Measurements from ENCODE around the gene CHMP5.

Gene CHMP5

DNA sequence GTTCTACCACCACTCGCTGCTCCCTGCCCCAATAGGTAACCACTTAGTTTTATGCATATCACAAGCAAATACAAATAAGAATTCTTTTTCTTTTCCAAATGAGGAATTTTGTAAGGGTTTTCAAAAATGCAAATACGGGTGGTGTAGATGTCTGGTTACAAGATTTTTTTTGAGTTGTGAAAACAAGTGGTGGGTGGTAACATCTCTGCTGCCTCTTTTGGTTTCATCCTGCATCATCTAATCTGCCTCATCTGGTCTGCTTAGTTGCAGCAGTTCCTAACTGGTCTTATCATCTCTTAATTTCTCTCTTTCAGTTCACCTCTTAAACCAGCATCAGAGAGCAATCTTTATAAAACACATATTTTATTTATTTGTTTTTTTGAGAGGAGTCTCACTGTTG, 30.7 kb downstream of the CHMP5 start:
- Histone ChIP-seq H3K36me3 (replicated peaks in 1 of 2; ENCODE audit: control insufficient read depth in 2 of 2, insufficient read depth in 2 of 2, low read length in 2 of 2) (peaks cover 25 to 89% of the 10 kb centered on the region in 2 donors), H3K9ac (ENCODE audit: low read depth, low read length, poor library complexity) (no peak overlapping the region), H4K91ac (ENCODE audit: low read depth, low read length, poor library complexity) (no peak overlapping the region), H2BK15ac (ENCODE audit: low read length) (no peak overlapping the region), H3K27ac (replicated peaks; ENCODE audit: low read length) (no peak overlapping the region), H3K4me3 (ENCODE audit: low read length in 2 of 2) (no peak overlapping the region), H4K8ac (ENCODE audit: low read depth, low read length) (no peak overlapping the region), H3K4me2 (ENCODE audit: insufficient read depth, low read length, poor library complexity, severe bottlenecking) (no peak overlapping the region), H2BK5ac (ENCODE audit: low read length) (no peak overlapping the region), H2AFZ (ENCODE audit: low read length) (no peak overlapping the region), H2BK12ac (ENCODE audit: low read length) (no peak overlapping the region), H2AK5ac (ENCODE audit: low read depth, low read length) (no peak overlapping the region), H3K27me3 (ENCODE audit: control insufficient read depth in 3 of 3, insufficient read depth in 3 of 3, low read depth in 1 of 3, low read length in 3 of 3) (no peaks in the 10 kb centered on the region), H3K14ac (ENCODE audit: low read length) (no peak overlapping the region), H2BK120ac (ENCODE audit: low read depth, low read length) (no peak overlapping the region), H3K4ac (ENCODE audit: low read length) (no peak overlapping the region), H3K9me3 (replicated peaks in 1 of 2; ENCODE audit: control insufficient read depth in 2 of 2, insufficient read depth in 1 of 2, low read depth in 1 of 2, low read length in 2 of 2) (no peaks in the 10 kb centered on the region), H3K23ac (ENCODE audit: low read depth, low read length, poor library complexity) (no peak overlapping the region), H3K4me1 (ENCODE audit: control insufficient read depth in 2 of 2, insufficient read depth in 1 of 2, low read depth in 1 of 2, low read length in 2 of 2) (peaks cover 0 to 1% of the 10 kb centered on the region in 2 donors), H3K18ac (ENCODE audit: low read length) (no peak overlapping the region), H3K79me1 (ENCODE audit: low read depth, low read length) (peaks cover 7% of the 10 kb centered on the region)
- no CpG with 5 or more reads among the region's 2 CpGs for WGBS, 2 donors (ENCODE audit: extremely low coverage in 2 of 2, insufficient read length in 2 of 2, insufficient replicate concordance in 1 of 2)
- DNase-seq (ENCODE audit: low spot score) = no peak

DNA sequence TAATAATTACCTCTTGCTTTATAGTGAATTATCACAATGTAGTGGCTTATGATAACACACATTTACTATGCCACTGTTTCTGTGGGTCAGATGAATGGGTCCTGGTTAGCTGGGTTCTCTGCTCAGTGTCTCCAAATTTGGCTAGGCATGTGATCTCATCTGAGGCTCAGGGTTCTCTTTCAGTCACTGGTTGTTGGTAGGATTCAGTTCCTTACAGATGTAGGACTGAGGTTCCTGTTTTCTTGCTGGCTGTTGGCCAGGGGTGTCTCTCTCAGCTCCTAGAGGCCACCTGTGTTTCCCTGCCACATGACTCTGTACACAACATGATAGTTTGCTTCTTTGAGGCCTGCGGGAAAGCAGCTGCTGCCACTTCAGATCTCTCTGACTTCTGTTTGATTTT, 32.6 kb downstream of the CHMP5 start:
- no peaks in the 10 kb centered on the region for H3K9me3 ChIP-seq (replicated peaks in 1 of 2; ENCODE audit: control insufficient read depth in 2 of 2, insufficient read depth in 1 of 2, low read depth in 1 of 2, low read length in 2 of 2)
- no peak overlapping the region for H2BK12ac ChIP-seq (ENCODE audit: low read length)
- no peak overlapping the region for H3K18ac ChIP-seq (ENCODE audit: low read length)
- H3K9ac ChIP-seq (ENCODE audit: low read depth, low read length, poor library complexity) = no peak overlapping the region
- H3K27ac ChIP-seq (replicated peaks; ENCODE audit: low read length) = no peak overlapping the region
- no peak overlapping the region for H4K8ac ChIP-seq (ENCODE audit: low read depth, low read length)
- H3K4me2 ChIP-seq (ENCODE audit: insufficient read depth, low read length, poor library complexity, severe bottlenecking) = no peak overlapping the region
- H3K4me1 ChIP-seq (ENCODE audit: control insufficient read depth in 2 of 2, insufficient read depth in 1 of 2, low read depth in 1 of 2, low read length in 2 of 2) = no peaks in the 10 kb centered on the region
- H3K27me3 ChIP-seq (ENCODE audit: control insufficient read depth in 3 of 3, insufficient read depth in 3 of 3, low read depth in 1 of 3, low read length in 3 of 3) = no peaks in the 10 kb centered on the region
- no CpG with 5 or more reads among the region's 1 CpG for WGBS, 2 donors (ENCODE audit: extremely low coverage in 2 of 2, insufficient read length in 2 of 2, insufficient replicate concordance in 1 of 2)
- no peak overlapping the region for H3K23ac ChIP-seq (ENCODE audit: low read depth, low read length, poor library complexity)
- H2AK5ac ChIP-seq (ENCODE audit: low read depth, low read length) = no peak overlapping the region
- no peak overlapping the region for H2BK120ac ChIP-seq (ENCODE audit: low read depth, low read length)
- no peak overlapping the region for H2BK15ac ChIP-seq (ENCODE audit: low read length)
- no peak overlapping the region for H3K4ac ChIP-seq (ENCODE audit: low read length)
- H3K79me1 ChIP-seq (ENCODE audit: low read depth, low read length) = peaks cover 3% of the 10 kb centered on the region
- H3K14ac ChIP-seq (ENCODE audit: low read length) = no peak overlapping the region
- H2BK5ac ChIP-seq (ENCODE audit: low read length) = no peak overlapping the region
- no peak for DNase-seq (ENCODE audit: low spot score)
- H3K36me3 ChIP-seq (replicated peaks in 1 of 2; ENCODE audit: control insufficient read depth in 2 of 2, insufficient read depth in 2 of 2, low read length in 2 of 2) = peaks cover 25 to 100% of the 10 kb centered on the region in 2 donors
- no peak overlapping the region for H3K4me3 ChIP-seq (ENCODE audit: low read length in 2 of 2)
- no peak overlapping the region for H4K91ac ChIP-seq (ENCODE audit: low read depth, low read length, poor library complexity)
- no peak overlapping the region for H2AFZ ChIP-seq (ENCODE audit: low read length)

DNA sequence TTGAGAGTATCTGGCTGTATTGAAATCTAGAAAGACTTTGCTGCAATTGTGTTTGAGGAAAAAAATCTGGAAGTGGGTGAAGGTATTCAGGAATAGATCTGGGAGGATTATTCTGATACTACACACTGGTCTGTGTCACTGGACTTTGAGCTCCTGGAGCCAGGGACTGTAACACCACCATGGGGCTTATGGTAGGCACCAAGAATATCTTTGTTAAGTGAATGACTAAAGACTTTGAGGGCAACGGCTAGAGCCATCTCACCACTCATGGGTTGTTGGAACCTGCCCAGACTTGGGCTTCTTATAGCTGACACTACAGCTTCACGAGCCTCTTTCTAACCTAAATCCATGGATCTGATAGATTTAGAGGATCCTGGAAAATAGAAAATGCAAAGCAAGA, 35.7 kb downstream of the CHMP5 start:
- H3K14ac ChIP-seq (ENCODE audit: low read length) = no peak overlapping the region
- no peak for DNase-seq (ENCODE audit: low spot score)
- no peak overlapping the region for H3K23ac ChIP-seq (ENCODE audit: low read depth, low read length, poor library complexity)
- H3K4me1 ChIP-seq (ENCODE audit: control insufficient read depth in 2 of 2, insufficient read depth in 1 of 2, low read depth in 1 of 2, low read length in 2 of 2) = no peaks in the 10 kb centered on the region
- no peak overlapping the region for H2AK5ac ChIP-seq (ENCODE audit: low read depth, low read length)
- no peak overlapping the region for H2BK5ac ChIP-seq (ENCODE audit: low read length)
- no peaks in the 10 kb centered on the region for H3K79me1 ChIP-seq (ENCODE audit: low read depth, low read length)
- H2AFZ ChIP-seq (ENCODE audit: low read length) = no peak overlapping the region
- H3K4me3 ChIP-seq (ENCODE audit: low read length in 2 of 2) = no peak overlapping the region
- H3K9me3 ChIP-seq (replicated peaks in 1 of 2; ENCODE audit: control insufficient read depth in 2 of 2, insufficient read depth in 1 of 2, low read depth in 1 of 2, low read length in 2 of 2) = no peaks in the 10 kb centered on the region
- no peak overlapping the region for H3K4ac ChIP-seq (ENCODE audit: low read length)
- no peak overlapping the region for H4K8ac ChIP-seq (ENCODE audit: low read depth, low read length)
- peaks cover 26 to 99% of the 10 kb centered on the region in 2 donors for H3K36me3 ChIP-seq (replicated peaks in 1 of 2; ENCODE audit: control insufficient read depth in 2 of 2, insufficient read depth in 2 of 2, low read length in 2 of 2)
- no peak overlapping the region for H3K9ac ChIP-seq (ENCODE audit: low read depth, low read length, poor library complexity)
- no peaks in the 10 kb centered on the region for H3K27me3 ChIP-seq (ENCODE audit: control insufficient read depth in 3 of 3, insufficient read depth in 3 of 3, low read depth in 1 of 3, low read length in 3 of 3)
- H2BK12ac ChIP-seq (ENCODE audit: low read length) = no peak overlapping the region
- WGBS, 2 donors (ENCODE audit: extremely low coverage in 2 of 2, insufficient read length in 2 of 2, insufficient replicate concordance in 1 of 2) = no CpG with 5 or more reads among the region's 2 CpGs
- no peak overlapping the region for H2BK15ac ChIP-seq (ENCODE audit: low read length)
- H4K91ac ChIP-seq (ENCODE audit: low read depth, low read length, poor library complexity) = no peak overlapping the region
- H2BK120ac ChIP-seq (ENCODE audit: low read depth, low read length) = no peak overlapping the region
- H3K4me2 ChIP-seq (ENCODE audit: insufficient read depth, low read length, poor library complexity, severe bottlenecking) = no peak overlapping the region
- H3K18ac ChIP-seq (ENCODE audit: low read length) = no peak overlapping the region
- H3K27ac ChIP-seq (replicated peaks; ENCODE audit: low read length) = no peak overlapping the region

DNA sequence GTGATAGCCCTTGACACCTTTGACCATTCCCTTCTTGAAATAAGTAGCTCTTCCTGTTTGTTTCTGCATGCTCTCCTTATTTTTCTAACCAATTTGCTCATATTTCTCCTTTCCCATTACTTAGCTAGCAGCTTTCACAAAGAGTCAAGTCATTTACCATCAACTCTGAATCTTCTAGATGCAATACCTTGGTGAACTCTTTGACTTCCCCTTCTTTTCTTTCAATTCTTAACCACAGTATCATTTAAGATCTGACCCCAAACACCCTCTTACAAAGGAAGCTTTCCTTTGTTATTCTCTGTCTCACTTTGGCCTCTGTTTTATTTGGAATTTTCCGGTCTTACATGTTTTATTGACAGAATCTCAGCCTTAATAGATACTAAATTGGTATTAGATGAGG, 39.5 kb downstream of the CHMP5 start:
- H3K79me1 ChIP-seq (ENCODE audit: low read depth, low read length) = no peaks in the 10 kb centered on the region
- H3K23ac ChIP-seq (ENCODE audit: low read depth, low read length, poor library complexity) = no peak overlapping the region
- no peak overlapping the region for H3K18ac ChIP-seq (ENCODE audit: low read length)
- no CpG with 5 or more reads among the region's 1 CpG for WGBS, 2 donors (ENCODE audit: extremely low coverage in 2 of 2, insufficient read length in 2 of 2, insufficient replicate concordance in 1 of 2)
- H4K8ac ChIP-seq (ENCODE audit: low read depth, low read length) = no peak overlapping the region
- no peak overlapping the region for H3K4ac ChIP-seq (ENCODE audit: low read length)
- no peak overlapping the region for H3K9ac ChIP-seq (ENCODE audit: low read depth, low read length, poor library complexity)
- H2BK5ac ChIP-seq (ENCODE audit: low read length) = no peak overlapping the region
- no peak overlapping the region for H3K4me3 ChIP-seq (ENCODE audit: low read length in 2 of 2)
- no peak overlapping the region for H3K14ac ChIP-seq (ENCODE audit: low read length)
- no peaks in the 10 kb centered on the region for H3K4me1 ChIP-seq (ENCODE audit: control insufficient read depth in 2 of 2, insufficient read depth in 1 of 2, low read depth in 1 of 2, low read length in 2 of 2)
- no peak overlapping the region for H3K4me2 ChIP-seq (ENCODE audit: insufficient read depth, low read length, poor library complexity, severe bottlenecking)
- no peak overlapping the region for H2BK15ac ChIP-seq (ENCODE audit: low read length)
- no peaks in the 10 kb centered on the region for H3K27me3 ChIP-seq (ENCODE audit: control insufficient read depth in 3 of 3, insufficient read depth in 3 of 3, low read depth in 1 of 3, low read length in 3 of 3)
- H3K36me3 ChIP-seq (replicated peaks in 1 of 2; ENCODE audit: control insufficient read depth in 2 of 2, insufficient read depth in 2 of 2, low read length in 2 of 2) = peaks cover 27 to 98% of the 10 kb centered on the region in 2 donors
- H2AK5ac ChIP-seq (ENCODE audit: low read depth, low read length) = no peak overlapping the region
- DNase-seq (ENCODE audit: low spot score) = no peak
- no peak overlapping the region for H4K91ac ChIP-seq (ENCODE audit: low read depth, low read length, poor library complexity)
- no peaks in the 10 kb centered on the region for H3K9me3 ChIP-seq (replicated peaks in 1 of 2; ENCODE audit: control insufficient read depth in 2 of 2, insufficient read depth in 1 of 2, low read depth in 1 of 2, low read length in 2 of 2)
- H2BK120ac ChIP-seq (ENCODE audit: low read depth, low read length) = no peak overlapping the region
- no peak overlapping the region for H3K27ac ChIP-seq (replicated peaks; ENCODE audit: low read length)
- no peak overlapping the region for H2AFZ ChIP-seq (ENCODE audit: low read length)
- H2BK12ac ChIP-seq (ENCODE audit: low read length) = no peak overlapping the region

Data from neuronal stem cell (in vitro differentiated cells).